GM23248 (cell line): Measurements from ENCODE around the gene ATG2A. TPM values are rescaled to one million over a fixed set of nuclear protein-coding genes. Genes with fewer than 3 reads are reported as not detected.

Experiments
- DNase-seq: peaks from one replicate; pipeline ENCODE4 v3.0.0-alpha.2; 2015
- H2AFZ ChIP-seq: fragments of 200-600 bp; sonication (generic); 2 replicates; pipeline ENCODE4 v1.6.1; 2016; ENCODE audit warnings: antibody characterized with exemption
- H3F3A ChIP-seq: fragments of 200-600 bp; sonication (generic); 2 replicates; pipeline ENCODE4 v1.6.1; 2016; ENCODE audit warnings: mild to moderate bottlenecking, antibody characterized with exemption, mixed run types; ENCODE audit not compliant: insufficient read depth
- H3K27ac ChIP-seq: fragments of 200-600 bp; sonication (generic); 2 replicates; pipeline ENCODE4 v1.5.1; 2016; ENCODE audit warnings: mild to moderate bottlenecking
- H3K27me3 ChIP-seq: fragments of 200-600 bp; sonication (generic); replicated peaks from 2 replicates; pipeline ENCODE4 v1.6.1; 2016; ENCODE audit warnings: mild to moderate bottlenecking; ENCODE audit not compliant: insufficient read depth
- H3K36me3 ChIP-seq: fragments of 200-600 bp; sonication (generic); 2 replicates; pipeline ENCODE4 v1.6.1; 2016; ENCODE audit warnings: low read depth, mild to moderate bottlenecking
- H3K4me1 ChIP-seq: fragments of 200-600 bp; sonication (generic); 2 replicates; pipeline ENCODE4 v1.6.1; 2016; ENCODE audit warnings: mild to moderate bottlenecking; ENCODE audit not compliant: insufficient read depth
- H3K4me2 ChIP-seq: fragments of 200-600 bp; sonication (generic); one replicate; pipeline ENCODE4 v1.6.1; 2016; ENCODE audit warnings: mild to moderate bottlenecking; ENCODE audit not compliant: unreplicated experiment
- H3K4me3 ChIP-seq: fragments of 200-600 bp; sonication (generic); 2 replicates; pipeline ENCODE4 v1.5.1; 2016; ENCODE audit warnings: mild to moderate bottlenecking
- H3K79me2 ChIP-seq: fragments of 200-600 bp; sonication (generic); 2 replicates; pipeline ENCODE4 v1.6.1; 2016; ENCODE audit warnings: mild to moderate bottlenecking; ENCODE audit not compliant: insufficient read depth
- H3K9ac ChIP-seq: fragments of 200-600 bp; sonication (generic); 2 replicates; pipeline ENCODE4 v1.6.1; 2016; ENCODE audit warnings: mild to moderate bottlenecking
- H3K9me2 ChIP-seq: fragments of 200-600 bp; sonication (generic); 2 replicates; pipeline ENCODE4 v1.6.1; 2016; ENCODE audit warnings: mixed run types, mild to moderate bottlenecking, moderate library complexity; ENCODE audit not compliant: insufficient read depth
- H3K9me3 ChIP-seq: fragments of 200-600 bp; sonication (generic); one replicate; pipeline ENCODE4 v1.6.1; 2017; ENCODE audit warnings: low read depth
- H4K20me1 ChIP-seq: fragments of 200-600 bp; sonication (generic); 2 replicates; pipeline ENCODE4 v1.6.0; 2016; ENCODE audit not compliant: insufficient read depth
- EZH2 ChIP-seq: fragments of 200-600 bp; sonication (generic); IDR thresholded peaks from 2 replicates; pipeline ENCODE4 v1.6.1; 2018; ENCODE audit warnings: antibody characterized with exemption, mild to moderate bottlenecking; ENCODE audit not compliant: insufficient read depth, poor library complexity, severe bottlenecking
- EZH2phosphoT487 ChIP-seq: fragments of 200-600 bp; sonication (generic); IDR thresholded peaks from 2 replicates; pipeline ENCODE4 v1.6.1; 2018; ENCODE audit warnings: antibody characterized with exemption, moderate library complexity, mild to moderate bottlenecking, low read depth; ENCODE audit not compliant: insufficient read depth
- WGBS, 2 experiments: methylation state at CpG; one replicate each; pipeline ENCODE4 v1.1.6; 2015 to 2017; ENCODE audit warnings: low lambda C conversion rate in 2 of 2, low coverage in 1 of 2; ENCODE audit errors: missing lambda C conversion rate in 2 of 2; 5-methylcytosine and 5-hydroxymethylcytosine counted together
- in situ Hi-C: fragments of 300-500 bp; cut with MboI; formaldehyde crosslinking; loops from 2 replicates; pipeline ENCODE4 v1.15.0; 2020
- polyA plus RNA-seq: library from polyadenylated mRNA; unstranded; fragments of >200 nt; fragmentation: Nextera tagmentation; extraction: Ambion mirVana; gene quantifications from 2 replicates; pipeline ENCODE4 v1.2.1, GENCODE V29; 2016
- total RNA-seq: library from RNA; depleted of rRNA; stranded (reverse); fragments of >200 nt; shearing (Covaris generic); gene quantifications from 2 replicates; pipeline ENCODE4 v1.2.3, GENCODE V29; 2014

Gene ATG2A
- total and polyA plus RNA-seq, 2 experiments from 2014 or later: 6.3 to 18.9 TPM

- Histone ChIP-seq H3K4me1 (peaks cover 16% of the 10 kb centered on the region), H3K79me2 (peaks cover 57% of the 10 kb centered on the region), H3F3A (peaks cover 16% of the 10 kb centered on the region), H3K27me3 (no peaks in the 10 kb centered on the region), H4K20me1 (0 out of 2 replicates have a peak, but pooled peaks cover 9% of the 10 kb centered on the region), H3K9ac (peak overlapping the region; percentile 90), H3K4me2 (peak overlapping the region; percentile 99), H3K9me2 (no peaks in the 10 kb centered on the region), H3K27ac (peak overlapping the region; percentile 66), H3K9me3 (no peaks in the 10 kb centered on the region), H3K36me3 (peaks cover 12% of the 10 kb centered on the region), H2AFZ (peak overlapping the region; percentile 46), H3K4me3 (peak overlapping the region; percentile 96)
- in situ Hi-C loops: no loop called here
- TF ChIP-seq EZH2phosphoT487: no peak
- TF ChIP-seq EZH2: no peak
- peak; percentile 60 for DNase-seq
- WGBS, 2 experiments: 3% methylated on average over 37 to 39 of the region's 41 CpGs
These were observed 39.4 kb downstream of the ATG2A start for GRCh38 chr11:64877390-64878222.

- peak; percentile 79 for DNase-seq
- H3K4me1 ChIP-seq: peaks cover 16% of the 10 kb centered on the region
- WGBS, 2 experiments: 2% methylated on average over 14 of the region's 14 CpGs
- H3K36me3 ChIP-seq: peaks cover 19% of the 10 kb centered on the region
- peaks cover 20% of the 10 kb centered on the region for H3F3A ChIP-seq
- H3K4me2 ChIP-seq: peak overlapping the region; percentile 99
- TF ChIP-seq EZH2 (no peak), EZH2phosphoT487 (no peak)
- 0 out of 2 replicates have a peak, but pooled peaks cover 9% of the 10 kb centered on the region for H4K20me1 ChIP-seq
- H3K27ac ChIP-seq: peak overlapping the region; percentile 66
- no peaks in the 10 kb centered on the region for H3K9me3 ChIP-seq
- peak overlapping the region; percentile 96 for H3K4me3 ChIP-seq
- peaks cover 64% of the 10 kb centered on the region for H3K79me2 ChIP-seq
- peak overlapping the region; percentile 90 for H3K9ac ChIP-seq
- H2AFZ ChIP-seq: no peak overlapping the region
- no peaks in the 10 kb centered on the region for H3K9me2 ChIP-seq
- no peaks in the 10 kb centered on the region for H3K27me3 ChIP-seq
- in situ Hi-C loops: no loop called here
These were observed 40.1 kb downstream of the ATG2A start for GRCh38 chr11:64876835-64877341.

- no peaks in the 10 kb centered on the region for H3K9me2 ChIP-seq
- H3F3A ChIP-seq: peaks cover 26% of the 10 kb centered on the region
- in situ Hi-C loops: no loop called here
- DNase-seq: peak; percentile 43
- peak overlapping the region; percentile 90 for H3K9ac ChIP-seq
- peaks cover 16% of the 10 kb centered on the region for H3K4me1 ChIP-seq
- H4K20me1 ChIP-seq: peaks cover 9% of the 10 kb centered on the region; the same call in 1 of the 2 replicates
- WGBS, 2 experiments: 20% methylated on average over 11 of the region's 11 CpGs
- H3K79me2 ChIP-seq: peaks cover 70% of the 10 kb centered on the region
- H3K27ac ChIP-seq: peak overlapping the region; percentile 66
- no peaks in the 10 kb centered on the region for H3K9me3 ChIP-seq
- peak overlapping the region; percentile 96 for H3K4me3 ChIP-seq
- H3K4me2 ChIP-seq: peak overlapping the region; percentile 99
- TF ChIP-seq EZH2 (no peak), EZH2phosphoT487 (no peak)
- H2AFZ ChIP-seq: no peak overlapping the region
- peaks cover 24% of the 10 kb centered on the region for H3K36me3 ChIP-seq
- no peaks in the 10 kb centered on the region for H3K27me3 ChIP-seq
These were observed 40.7 kb downstream of the ATG2A start for GRCh38 chr11:64876229-64876750.

- TF ChIP-seq EZH2phosphoT487 (no peak), EZH2 (no peak)
- peaks cover 9% of the 10 kb centered on the region; the same call in 1 of the 2 replicates for H4K20me1 ChIP-seq
- peaks cover 20% of the 10 kb centered on the region for H3K4me1 ChIP-seq
- WGBS, 2 experiments: 79 to 83% methylated on average over 17 of the region's 17 CpGs
- H3K79me2 ChIP-seq: peaks cover 77% of the 10 kb centered on the region
- H2AFZ ChIP-seq: no peak overlapping the region
- H3K9ac ChIP-seq: peak overlapping the region; percentile 90
- H3K36me3 ChIP-seq: peaks cover 28% of the 10 kb centered on the region
- peaks cover 30% of the 10 kb centered on the region for H3F3A ChIP-seq
- peak; percentile 40 for DNase-seq
- in situ Hi-C loops: no loop called here
- peak overlapping the region; percentile 66 for H3K27ac ChIP-seq
- peak overlapping the region; percentile 96 for H3K4me3 ChIP-seq
- H3K27me3 ChIP-seq: no peaks in the 10 kb centered on the region
- no peaks in the 10 kb centered on the region for H3K9me2 ChIP-seq
- no peaks in the 10 kb centered on the region for H3K9me3 ChIP-seq
- peak overlapping the region; percentile 99 for H3K4me2 ChIP-seq
These were observed 41.4 kb downstream of the ATG2A start for GRCh38 chr11:64875369-64876228.
